Endothelial cell of umbilical vein (primary cell): ENCODE data around the gene CMIP.

Experiments used
- POLR2A ChIP-seq: IDR thresholded peaks from 2 replicates; pipeline ENCODE4 v1.6.1; 2012; ENCODE audit warnings: low read depth, mild to moderate bottlenecking, control low read depth, low read length
- TF ChIP-seq, protein P1 (sequence below), 2 donors: IDR thresholded peaks; 1 replicate in 1 of 2; 2 replicates in 1 of 2; pipeline ENCODE4 v1.5.1; 2011; ENCODE audit warnings: low read length in 2 of 2, mild to moderate bottlenecking in 2 of 2, moderate library complexity in 2 of 2, control low read depth in 1 of 2, inconsistent platforms in 1 of 2, low read depth in 1 of 2; ENCODE audit not compliant: insufficient read depth in 1 of 2; ENCODE audit errors: extremely low read depth in 1 of 2

DNA sequence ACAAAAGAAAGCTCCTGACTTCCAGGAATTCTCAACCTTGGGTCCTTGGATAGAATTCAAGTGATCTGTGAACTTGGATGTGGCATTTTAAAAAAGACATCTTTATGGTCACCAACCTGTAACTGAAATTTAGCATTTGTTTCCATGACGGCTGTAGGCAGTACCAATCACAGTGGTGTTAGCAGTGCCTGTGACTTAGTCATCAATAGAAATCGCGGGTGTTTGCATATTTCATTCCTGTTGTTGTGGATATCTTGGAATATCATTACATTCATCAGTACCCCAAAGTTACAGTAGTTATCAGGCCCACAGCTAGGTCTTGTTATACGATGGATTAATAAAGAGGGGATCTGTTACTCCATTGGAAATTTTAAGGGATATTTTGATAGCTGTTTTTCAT is 81.6 kb downstream of the CMIP start:
- TF ChIP-seq, protein P1, sequence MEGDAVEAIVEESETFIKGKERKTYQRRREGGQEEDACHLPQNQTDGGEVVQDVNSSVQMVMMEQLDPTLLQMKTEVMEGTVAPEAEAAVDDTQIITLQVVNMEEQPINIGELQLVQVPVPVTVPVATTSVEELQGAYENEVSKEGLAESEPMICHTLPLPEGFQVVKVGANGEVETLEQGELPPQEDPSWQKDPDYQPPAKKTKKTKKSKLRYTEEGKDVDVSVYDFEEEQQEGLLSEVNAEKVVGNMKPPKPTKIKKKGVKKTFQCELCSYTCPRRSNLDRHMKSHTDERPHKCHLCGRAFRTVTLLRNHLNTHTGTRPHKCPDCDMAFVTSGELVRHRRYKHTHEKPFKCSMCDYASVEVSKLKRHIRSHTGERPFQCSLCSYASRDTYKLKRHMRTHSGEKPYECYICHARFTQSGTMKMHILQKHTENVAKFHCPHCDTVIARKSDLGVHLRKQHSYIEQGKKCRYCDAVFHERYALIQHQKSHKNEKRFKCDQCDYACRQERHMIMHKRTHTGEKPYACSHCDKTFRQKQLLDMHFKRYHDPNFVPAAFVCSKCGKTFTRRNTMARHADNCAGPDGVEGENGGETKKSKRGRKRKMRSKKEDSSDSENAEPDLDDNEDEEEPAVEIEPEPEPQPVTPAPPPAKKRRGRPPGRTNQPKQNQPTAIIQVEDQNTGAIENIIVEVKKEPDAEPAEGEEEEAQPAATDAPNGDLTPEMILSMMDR (IDR thresholded peaks at IDR 0.05; ENCODE audit: extremely low read depth in 1 of 2, insufficient read depth in 1 of 2, low read depth in 1 of 2, low read length in 2 of 2): no peak
- no peak for TF ChIP-seq POLR2A
